Eye (tissue), 1 donor: ENCODE measurements around the gene RUFY3.
"Not testable (repeated sequence)": the region's sequence is repeated elsewhere in the genome, so short reads cannot be mapped to it uniquely, and the experiment has no call there.

Experiments used
- DNase-seq: peaks from one replicate; pipeline ENCODE4 v3.0.0-alpha.2; 2015

The RUFY3 gene

DNA sequence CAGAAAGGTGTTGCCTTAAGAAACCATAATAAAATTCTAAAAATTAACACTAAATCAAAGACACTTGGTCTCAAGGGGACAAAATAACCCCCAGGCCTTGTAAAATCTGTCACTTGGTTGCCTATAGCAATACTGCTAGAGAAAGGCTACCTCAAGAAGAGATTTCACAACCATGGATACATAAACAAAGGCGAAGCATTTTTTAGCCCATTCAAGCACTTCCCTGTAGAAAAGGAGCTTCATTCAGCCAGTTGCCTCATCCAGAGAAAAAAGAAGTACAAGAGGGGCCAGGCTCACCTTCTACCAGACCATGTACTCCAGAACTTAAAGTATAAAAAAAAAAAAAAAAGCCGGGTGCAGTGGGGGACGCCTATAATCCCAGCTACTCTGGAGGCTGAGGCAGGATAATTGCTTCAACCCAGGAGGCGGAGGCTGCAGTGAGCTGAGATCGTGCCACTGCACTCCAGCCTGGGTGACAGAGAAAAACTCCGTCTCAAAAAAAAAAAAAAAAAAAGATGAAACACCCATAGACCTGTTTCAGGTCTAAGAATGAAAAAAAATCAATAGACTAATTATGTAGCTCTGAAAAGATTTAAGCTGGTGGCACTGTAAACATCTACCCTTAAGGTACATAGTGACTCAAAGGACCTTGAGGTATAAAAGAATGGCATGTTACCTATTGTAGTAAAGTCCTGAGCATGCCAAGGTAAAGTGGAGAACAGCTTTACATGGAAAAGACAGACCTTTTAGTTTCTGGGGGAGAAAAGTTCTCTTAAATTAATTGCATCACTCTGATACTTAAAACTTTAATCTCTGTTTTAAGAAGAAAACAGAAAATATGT lies 18.0 kb downstream of the RUFY3 start:
- DNase-seq = no peak

DNA sequence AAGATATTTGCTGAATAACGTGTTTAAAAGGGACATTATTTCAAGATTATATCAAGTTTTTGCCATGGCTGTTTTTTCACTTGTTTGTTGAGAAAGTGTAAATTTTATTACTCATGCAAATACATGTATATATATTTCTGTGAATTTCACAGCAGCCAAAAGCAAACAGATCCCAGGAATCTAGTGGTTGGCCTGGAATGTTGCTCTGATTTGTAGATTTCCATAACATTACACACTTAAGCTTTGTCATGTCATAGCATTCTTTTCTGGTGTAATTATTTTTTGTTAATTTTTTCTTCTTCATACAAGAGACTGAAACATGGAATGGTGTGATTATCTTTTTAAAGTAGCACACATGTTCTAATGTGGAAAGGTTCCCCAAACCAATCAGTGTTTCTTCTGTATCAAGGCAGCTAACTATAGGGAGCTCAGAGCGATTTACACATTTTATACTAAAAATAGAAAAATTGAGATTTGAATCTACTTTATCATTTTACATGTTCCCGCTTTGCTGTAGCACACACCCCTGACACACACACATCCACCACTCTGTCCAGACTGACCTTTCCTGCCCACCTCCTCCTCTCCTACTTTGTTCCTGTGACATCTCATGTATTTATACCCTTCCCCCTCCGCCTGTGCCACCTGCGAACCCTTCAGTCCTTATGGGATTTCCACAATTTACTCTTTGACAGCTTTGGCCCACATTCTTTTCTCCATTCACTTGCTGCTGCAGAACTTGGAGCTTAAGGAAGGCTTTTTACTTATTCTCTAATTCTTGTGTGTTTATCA lies 20.3 kb downstream of the RUFY3 start:
- DNase-seq = no peak

DNA sequence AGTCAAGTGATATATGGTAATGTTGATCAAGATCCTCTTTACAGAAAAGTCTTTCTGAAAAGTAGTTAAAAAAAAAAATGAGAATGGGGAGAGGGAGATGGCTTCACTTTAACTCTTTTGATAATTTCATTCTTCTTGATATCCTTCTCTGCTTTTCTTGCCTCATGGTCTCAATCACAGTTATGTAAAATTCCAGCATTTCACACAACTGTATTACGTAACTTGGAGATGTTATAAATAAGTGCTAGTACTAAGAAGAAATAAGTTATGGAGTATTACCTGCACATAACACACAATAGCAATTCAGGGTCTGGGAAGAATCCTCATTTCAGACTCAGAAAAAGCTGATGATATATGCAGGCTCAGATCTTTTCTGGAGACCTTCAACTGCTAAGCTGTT lies 22.0 kb downstream of the RUFY3 start:
- no peak for DNase-seq

DNA sequence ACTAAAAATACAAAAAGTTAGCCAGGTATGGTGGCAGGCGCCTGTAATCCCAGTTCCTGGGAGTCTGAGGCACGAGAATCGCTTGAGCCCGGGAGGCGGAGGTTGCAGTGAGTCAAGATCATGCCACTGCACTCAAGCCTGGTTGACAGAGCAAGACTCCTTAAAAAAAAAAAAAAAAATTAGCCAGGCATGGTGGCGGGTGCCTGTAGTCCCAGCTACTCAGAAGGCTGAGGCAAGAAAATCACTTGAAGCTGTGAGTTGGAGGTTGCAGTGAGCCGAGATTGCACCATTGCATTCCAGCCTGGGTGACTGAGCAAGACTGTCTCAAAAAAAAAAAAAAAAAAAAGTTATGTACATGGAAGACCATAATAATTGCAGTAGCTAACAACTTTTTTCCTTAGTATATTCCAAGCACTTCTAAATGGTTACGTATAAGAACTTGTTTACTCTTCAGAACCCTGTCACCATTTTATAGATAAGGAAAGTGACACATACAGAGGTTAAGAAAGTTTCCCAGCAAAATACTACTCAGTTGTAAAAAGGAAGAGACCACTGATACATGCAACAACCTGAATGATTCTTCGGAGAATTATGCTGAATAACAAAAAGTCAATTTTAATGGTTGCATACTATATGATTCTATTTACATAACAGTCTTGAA lies 24.5 kb downstream of the RUFY3 start:
- DNase-seq = no peak

DNA sequence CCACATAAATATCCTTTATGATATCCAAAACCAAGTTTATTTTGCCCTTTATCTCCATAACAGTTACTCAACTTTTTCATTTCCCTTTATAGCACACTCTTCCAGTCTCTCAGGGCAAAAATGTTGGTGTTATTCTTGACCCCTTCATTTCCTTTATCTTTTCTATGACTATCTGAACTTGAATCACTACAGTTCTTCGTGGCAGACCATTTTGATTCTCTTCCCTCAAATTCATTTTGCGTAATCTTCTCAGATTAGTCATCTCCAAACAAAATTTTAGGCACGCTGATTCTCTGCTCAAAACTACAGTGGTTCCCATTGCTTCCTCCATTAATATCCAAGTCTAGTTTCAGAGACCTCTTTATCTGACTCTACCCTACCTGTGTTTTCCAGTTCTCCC lies 26.1 kb downstream of the RUFY3 start:
- no peak for DNase-seq

DNA sequence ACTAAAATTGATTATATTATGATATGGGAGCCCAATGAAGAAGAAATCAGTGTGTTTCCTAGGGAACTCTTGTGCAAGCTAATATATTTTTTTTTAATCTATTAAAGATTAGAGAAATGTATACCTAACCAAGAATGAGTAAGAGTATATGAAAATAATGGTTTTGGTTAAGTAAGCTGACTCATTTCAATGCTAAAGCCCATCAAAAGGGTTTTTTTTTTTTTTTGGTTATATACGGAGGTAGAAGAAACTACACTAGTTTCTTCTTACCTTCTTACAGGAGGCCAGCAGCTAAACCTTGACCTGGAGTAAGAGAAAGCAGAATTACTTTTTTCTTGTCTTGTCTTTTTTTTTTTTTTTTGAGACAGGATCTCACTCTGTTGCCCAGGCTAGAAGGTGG lies 27.5 kb downstream of the RUFY3 start:
- DNase-seq = no peak

DNA sequence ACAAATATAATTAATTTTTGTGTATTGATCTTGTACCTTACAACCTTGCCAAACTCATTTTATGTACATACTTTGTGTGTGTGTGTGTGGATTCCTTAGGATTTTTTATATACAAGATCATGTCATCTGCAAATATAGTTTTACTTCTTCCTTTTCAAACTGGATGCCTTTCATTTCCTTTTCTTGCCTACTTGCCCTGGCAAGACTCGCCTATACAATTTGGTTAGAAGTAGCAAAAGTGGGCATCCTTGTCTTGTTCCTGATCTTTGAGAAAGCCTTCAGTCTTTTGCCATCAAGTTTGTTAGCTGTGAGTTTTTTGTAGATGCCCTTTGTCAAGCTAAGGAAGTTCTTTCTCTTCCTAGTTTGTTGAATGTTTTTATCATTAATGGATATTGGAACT lies 30.5 kb downstream of the RUFY3 start:
- DNase-seq = no peak

DNA sequence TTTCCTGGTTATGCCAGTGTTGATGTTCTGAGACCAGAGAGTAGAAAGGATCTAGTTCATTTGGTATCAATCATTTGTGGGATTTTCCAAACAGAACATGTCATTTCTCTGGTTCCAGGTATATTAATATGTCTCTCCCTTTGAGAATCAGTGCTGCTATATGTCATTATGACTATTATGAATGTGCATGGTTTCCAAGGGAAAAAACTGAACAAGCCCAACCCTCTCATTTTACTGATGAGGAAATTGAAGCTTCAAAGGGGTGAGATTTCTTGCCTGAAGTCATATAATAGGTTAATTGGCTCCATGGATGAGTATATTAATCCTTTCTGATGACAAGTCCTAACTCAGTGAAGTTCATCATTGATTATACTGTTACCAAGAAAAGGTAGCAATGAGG lies 31.9 kb downstream of the RUFY3 start:
- no peak for DNase-seq

DNA sequence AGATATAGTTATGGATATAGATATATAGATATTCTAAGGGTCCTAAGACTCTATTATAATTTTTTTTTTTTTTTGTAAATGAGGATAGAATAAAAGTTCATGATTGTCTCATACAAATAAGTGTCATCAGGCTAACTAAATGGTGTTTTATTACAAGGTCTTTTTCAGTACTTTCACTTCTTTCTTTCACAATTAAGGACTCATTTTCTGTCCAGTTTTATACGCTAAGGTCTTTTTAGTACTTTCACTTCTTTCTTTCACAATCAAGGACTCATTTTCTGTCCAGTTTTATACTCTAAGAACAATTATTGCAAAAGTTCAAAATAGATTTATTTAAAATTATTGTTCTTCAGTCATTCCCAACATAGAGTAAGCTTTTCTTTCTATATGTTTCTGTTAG lies 32.7 kb downstream of the RUFY3 start:
- DNase-seq = no peak

DNA sequence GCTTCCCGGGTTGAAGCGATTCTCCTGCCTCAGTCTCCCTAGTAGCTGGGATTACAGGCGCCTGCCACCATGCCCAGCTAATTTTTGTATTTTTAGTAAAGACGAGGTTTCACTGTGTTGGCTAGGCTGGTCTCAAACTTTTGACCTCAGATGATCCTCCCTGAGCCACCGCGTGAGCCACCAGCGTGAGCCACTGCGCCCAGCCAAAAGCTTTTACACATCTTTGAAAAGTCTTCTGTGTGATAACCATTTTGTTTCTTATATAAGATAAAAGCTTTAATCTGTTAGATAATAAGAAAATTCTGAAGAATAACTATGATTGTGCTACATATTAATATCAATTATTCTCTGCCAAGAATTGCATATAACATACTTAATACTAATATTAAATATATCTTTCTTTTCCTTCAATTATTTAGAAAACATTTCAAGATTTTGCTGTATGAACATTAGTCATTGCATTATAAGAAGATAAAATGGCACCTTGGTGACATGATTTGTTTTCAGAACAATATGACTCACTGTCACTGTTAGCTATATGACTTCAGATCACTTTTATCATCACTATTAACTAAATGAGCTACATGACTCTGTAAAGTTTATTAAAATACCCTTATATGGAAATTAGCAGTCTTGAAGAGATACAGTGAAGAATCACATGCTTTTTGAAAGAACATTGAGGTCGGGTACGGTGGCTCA lies 33.4 kb downstream of the RUFY3 start:
- no peak for DNase-seq

DNA sequence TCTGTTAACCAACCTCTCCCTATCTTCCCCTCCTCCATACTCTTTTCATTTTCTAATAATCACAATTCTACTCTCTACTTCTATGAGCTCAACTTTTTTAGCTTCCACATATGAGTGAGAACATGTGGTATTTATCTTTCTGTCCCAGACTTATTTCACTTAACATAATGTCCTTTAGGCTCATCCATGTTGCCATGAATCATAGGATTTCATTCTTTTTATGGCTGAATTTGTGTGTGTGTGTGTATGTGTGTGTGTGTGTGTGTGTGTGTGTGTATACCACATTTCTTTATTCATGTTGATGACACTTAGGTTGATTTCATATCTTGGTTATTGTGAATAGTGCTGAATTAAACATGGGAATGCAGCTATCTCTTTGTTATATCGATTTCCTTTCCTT lies 37.4 kb downstream of the RUFY3 start:
- DNase-seq = no peak

DNA sequence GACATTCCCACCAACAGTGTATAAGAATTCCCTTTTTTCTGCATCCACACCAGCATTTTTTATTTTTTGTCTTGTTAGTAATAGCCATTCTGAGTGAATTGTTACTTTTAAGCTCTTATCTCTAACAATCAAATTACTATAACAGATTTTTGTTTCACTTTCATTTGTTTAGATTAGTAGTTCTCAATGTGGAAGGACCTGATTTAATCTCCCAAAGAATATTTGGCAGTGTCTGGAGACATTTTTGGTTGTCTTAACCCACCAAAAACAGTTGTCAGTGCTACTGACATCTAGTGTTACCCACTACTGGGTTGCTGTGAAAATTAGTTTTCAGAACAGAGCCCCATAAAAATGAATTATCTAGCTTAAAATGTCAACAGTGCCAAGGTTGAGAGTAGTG lies 37.9 kb downstream of the RUFY3 start:
- no peak for DNase-seq

DNA sequence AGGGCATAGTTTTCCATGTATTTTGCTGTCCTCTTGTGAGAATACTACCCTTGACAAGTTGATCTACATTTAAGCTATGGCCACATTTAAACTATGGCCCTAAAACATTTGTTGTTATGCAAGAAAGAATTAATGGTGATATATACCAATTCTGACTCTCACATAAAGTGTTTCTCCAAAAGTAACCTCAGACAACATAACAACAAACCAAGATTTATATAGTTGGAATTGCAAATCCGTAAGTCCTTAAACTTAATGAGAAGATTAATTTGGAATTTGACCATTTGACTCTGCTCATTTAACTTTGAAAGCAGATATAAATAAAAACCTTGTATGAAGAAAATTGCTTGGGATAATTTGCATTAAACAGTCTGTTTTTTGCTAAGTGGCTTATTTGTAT lies 38.9 kb downstream of the RUFY3 start:
- no peak for DNase-seq

DNA sequence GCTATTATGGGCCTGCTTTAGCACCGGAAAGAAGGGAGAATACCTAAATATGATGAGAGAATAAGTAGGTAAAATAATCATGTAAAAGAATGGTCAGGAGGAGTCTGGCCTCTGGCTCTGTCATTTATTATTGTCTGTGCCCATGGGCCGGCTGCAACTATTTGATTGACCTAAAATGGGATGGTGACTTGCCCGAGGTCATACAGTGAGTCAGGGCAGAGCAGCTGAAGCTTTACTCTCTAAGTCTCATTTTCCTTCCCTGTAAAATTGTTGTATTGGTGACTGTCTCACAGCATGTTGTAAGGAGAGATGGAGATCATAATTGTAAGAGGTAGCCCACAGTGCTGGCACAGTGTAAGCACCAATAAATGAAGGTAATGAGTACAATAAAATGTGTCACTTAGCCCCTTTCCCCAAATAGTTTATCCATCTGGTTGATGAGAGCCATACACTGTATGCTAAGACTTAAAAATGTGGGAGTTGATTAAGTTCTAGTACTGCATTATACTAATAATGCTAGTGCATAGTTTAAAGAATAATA lies 39.6 kb downstream of the RUFY3 start:
- no peak for DNase-seq

DNA sequence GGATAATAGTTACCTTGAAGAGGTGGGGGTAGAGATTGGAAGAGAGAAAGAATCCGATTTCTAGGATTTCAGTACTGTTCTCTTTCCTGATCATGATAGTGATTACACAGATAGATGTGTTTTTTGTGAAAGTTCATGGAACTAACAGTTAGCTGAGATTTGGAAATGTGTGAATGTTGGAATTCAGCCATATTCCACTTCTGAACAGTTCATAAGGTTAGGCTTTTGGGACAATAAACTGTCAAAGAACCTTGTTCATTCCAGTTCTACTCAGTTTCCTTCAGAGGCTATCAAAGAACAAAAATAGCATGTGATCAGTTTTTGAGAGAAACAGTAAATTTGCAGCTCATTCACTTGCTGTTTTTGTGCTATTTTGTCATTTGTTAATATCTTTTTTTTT lies 43.6 kb downstream of the RUFY3 start:
- no peak for DNase-seq

DNA sequence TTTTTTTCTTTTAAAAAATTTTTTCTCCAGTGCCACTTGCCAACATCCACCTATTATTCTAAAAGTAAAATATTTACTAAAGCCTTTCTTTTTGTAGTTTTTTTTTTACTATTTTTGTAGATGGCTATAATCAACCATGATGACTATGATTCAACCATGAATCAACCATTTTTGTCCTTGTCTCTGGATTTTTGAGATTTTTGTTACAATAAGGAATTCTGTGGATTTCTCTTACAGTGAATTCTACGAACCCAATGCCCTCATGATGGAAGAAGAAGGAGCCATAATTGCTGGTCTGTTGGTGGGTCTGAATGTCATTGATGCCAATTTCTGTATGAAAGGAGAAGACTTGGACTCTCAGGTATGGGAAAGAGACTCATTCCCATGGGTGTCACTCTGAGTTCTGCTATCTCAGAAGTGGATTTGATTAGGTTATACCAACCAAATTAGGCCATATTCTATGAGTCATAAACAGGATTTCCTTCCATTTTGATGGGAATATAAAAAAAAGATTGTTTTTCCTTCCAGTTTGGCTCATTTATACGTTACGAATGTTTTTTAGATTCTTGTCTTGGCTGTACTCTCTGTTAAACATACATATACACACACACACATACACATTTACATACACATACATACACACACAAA lies 46.7 kb downstream of the RUFY3 start:
- no peak for DNase-seq

DNA sequence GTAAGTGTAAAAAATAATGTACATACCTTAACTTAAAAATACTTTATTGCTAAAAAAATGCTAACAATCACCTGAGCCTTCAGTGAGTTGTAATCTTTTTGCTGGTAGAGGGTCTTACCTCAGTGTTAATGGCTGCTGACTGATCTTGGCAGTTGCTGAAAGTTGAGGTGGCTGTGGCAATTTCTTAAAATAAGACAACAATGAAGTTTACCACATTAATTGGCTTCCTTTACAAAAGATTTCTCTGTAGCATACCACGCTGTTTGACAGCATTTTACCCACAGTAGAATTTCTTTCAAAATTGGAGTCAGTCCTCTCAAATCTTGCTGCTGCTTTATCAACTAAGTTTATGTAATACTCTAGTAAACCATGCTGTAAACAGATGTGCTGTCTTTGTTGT lies 47.6 kb downstream of the RUFY3 start:
- DNase-seq = not testable (repeated sequence)

DNA sequence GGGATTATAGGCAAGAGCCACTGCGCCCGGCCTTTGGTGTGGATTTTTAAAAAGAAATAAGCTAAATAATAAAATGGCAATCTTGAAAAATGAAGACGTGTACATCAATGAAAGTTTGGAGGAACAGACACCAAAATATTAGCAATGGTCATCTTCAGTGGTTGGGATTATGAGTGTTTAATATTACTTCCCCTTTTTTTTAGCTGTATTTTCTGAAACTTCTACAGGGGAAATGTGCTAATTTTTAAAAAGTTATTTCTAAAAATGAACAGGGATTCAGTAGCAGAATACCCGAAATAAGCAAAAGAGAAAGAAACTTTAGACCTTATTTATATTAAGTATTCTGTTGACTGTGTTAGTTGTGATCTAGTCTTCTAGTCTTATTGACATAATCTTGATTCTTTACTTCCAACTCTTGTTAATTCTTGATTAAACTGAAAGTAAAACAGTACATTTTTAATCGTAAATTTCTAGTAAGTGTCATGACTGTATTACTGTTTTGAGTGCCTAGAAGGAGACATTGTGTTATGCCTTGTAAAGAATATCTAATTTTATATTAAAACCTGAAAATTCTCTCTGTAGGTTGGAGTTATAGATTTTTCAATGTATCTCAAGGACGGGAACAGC lies 51.3 kb downstream of the RUFY3 start:
- no peak for DNase-seq

DNA sequence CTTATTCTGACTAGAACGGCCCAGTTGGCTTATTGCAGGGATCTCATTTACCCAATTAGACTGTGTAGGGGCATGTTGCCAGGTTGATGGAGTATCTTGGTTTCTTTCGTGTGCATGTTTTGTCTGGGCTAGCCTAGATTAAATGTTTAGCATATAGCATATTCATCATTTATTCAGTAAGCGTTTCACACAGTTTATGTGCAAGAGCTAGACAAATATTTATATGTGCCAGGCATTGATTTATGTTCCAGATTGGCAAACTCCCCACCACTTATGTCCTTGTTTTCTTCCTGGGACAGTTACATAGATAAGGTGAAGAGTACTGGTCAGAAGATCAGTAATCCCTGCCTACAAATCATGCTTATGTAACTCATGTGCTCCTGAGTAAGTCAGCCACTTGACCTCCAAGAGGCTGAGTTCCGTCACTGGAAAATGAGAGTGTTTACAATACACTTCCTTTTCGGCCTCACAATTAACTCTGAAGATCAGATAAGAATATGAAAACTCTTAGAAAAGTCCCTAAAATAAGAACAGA lies 57.2 kb downstream of the RUFY3 start:
- no peak for DNase-seq

DNA sequence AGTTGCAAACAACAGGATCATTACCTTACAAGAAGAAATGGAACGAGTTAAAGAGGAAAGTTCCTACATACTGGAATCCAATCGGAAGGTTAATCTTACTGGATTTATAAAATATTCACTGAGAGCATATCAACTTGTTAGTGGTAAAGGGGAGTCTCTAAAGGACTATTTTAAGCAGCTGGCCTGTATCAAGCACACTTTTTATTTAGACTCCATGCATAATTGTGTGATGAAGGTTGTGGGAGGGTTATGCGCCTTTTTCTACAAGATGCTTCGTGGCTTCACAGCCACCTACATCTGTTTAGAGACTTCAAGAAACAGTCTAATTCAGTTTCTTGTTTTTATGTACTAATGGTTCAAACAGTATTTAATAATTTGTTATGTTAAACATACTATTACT lies 61.3 kb downstream of the RUFY3 start:
- DNase-seq = no peak

DNA sequence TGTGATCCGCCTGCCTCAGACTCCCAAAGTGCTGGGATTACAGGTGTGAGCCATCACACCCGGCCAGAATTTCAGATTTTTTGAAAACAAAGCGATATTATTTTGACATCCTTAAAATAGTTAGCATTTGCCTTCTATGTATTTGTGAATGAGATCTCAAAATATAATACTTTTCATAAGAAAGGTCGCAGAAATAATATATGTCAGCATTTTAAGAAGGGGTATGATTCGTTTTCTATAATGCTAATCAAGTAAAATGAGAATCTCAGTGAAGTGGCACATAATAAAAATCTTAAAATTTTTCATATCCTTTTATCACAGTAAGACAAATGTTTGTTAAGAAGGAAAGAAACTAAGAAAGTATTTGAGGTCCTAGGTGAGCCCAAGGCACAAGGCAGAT lies 65.7 kb downstream of the RUFY3 start:
- DNase-seq = no peak

DNA sequence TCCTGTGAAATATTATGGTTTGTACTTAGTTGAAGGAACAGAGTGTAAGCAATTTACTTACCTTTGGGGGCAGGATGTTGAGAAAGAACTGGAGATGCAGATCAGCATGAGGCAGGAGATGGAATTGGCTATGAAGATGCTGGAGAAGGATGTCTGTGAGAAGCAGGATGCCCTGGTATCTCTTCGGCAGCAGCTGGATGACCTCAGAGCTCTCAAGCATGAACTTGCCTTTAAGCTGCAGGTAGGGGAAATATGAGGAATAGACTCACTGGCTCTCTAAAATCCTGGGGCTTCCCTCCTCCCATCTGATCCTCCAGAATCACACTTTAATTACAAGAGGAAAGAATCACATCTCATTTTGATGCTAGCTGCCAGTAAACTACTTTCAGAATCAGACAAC lies 67.0 kb downstream of the RUFY3 start:
- DNase-seq = no peak
